PC-3 (cell line): ENCODE results near the gene CALML4. TPM values are rescaled to one million over a fixed set of nuclear protein-coding genes. Genes with fewer than 3 reads are reported as not detected.

Experiments used
- ATAC-seq: fragments of 200-7000 bp; cut with Tn5 transposase; 2 replicates; pipeline ENCODE4 v1.9.1; 2020; ENCODE audit warnings: mild to moderate bottlenecking, moderate library complexity
- BruUV-seq: library from RNA; stranded (reverse); fragments of 400-500 nt; replicated peaks from 2 replicates; lab custom pipeline; 2021; lab: Mats Ljungman, UMichigan
- CTCF ChIA-PET: fragments of 300-600 bp; sonication (Branson Sonifier 250); formaldehyde crosslinking; loops from one replicate; lab custom pipeline; 2022; ENCODE audit warnings: antibody characterized with exemption; lab: Charles Lee
- POLR2A ChIA-PET: fragments of 300-600 bp; sonication (Branson Sonifier 250); formaldehyde crosslinking; loops from one replicate; lab custom pipeline; 2022; ENCODE audit warnings: antibody characterized with exemption; ENCODE audit not compliant: unreplicated experiment; lab: Charles Lee
- DNase-seq: peaks from one replicate; pipeline ENCODE4 v3.0.0-alpha.2; 2015
- H2AFZ ChIP-seq: fragments of 300-600 bp; sonication (generic); 2 replicates; pipeline ENCODE4 v1.6.0; 2016; ENCODE audit warnings: antibody characterized with exemption, low read length
- H3F3A ChIP-seq: fragments of 300-600 bp; sonication (generic); one replicate; pipeline ENCODE4 v1.6.0; 2017; ENCODE audit warnings: antibody characterized with exemption, low read length, control low read depth, mild to moderate bottlenecking; ENCODE audit not compliant: unreplicated experiment
- H3K27ac ChIP-seq: fragments of 300-600 bp; sonication (generic); 2 replicates; pipeline ENCODE4 v1.5.1; 2016; ENCODE audit warnings: mild to moderate bottlenecking, low read length
- H3K27me3 ChIP-seq: fragments of 300-600 bp; sonication (generic); 2 replicates; pipeline ENCODE4 v1.6.1; 2016; ENCODE audit warnings: low read length, mixed read lengths
- H3K36me3 ChIP-seq: fragments of 300-600 bp; sonication (generic); 2 replicates; pipeline ENCODE4 v1.6.1; 2016; ENCODE audit warnings: low read depth, mixed run types, low read length, mixed read lengths
- H3K4me1 ChIP-seq: fragments of 300-600 bp; sonication (generic); 2 replicates; pipeline ENCODE4 v1.5.1; 2016; ENCODE audit warnings: low read length; ENCODE audit not compliant: insufficient read depth
- H3K4me2 ChIP-seq: fragments of 300-600 bp; sonication (generic); 2 replicates; pipeline ENCODE4 v1.6.0; 2016; ENCODE audit warnings: low read length
- H3K4me3 ChIP-seq: fragments of 300-600 bp; sonication (generic); 2 replicates; pipeline ENCODE4 v1.5.1; 2016; ENCODE audit warnings: mild to moderate bottlenecking, low read length, mixed read lengths
- H3K79me2 ChIP-seq: fragments of 300-600 bp; sonication (generic); 2 replicates; pipeline ENCODE4 v1.6.1; 2017; ENCODE audit warnings: low read length, mixed read lengths
- H3K9ac ChIP-seq: fragments of 300-600 bp; sonication (generic); 2 replicates; pipeline ENCODE4 v1.6.0; 2016; ENCODE audit warnings: mild to moderate bottlenecking, low read length
- H3K9me2 ChIP-seq: fragments of 300-600 bp; sonication (generic); replicated peaks from 2 replicates; pipeline ENCODE4 v1.6.1; 2016; ENCODE audit warnings: mixed run types, low read length, mixed read lengths
- H3K9me3 ChIP-seq: fragments of 300-600 bp; sonication (generic); 2 replicates; pipeline ENCODE4 v1.6.1; 2016; ENCODE audit warnings: low read length, mixed read lengths
- H4K20me1 ChIP-seq: fragments of 300-600 bp; sonication (generic); 2 replicates; pipeline ENCODE4 v1.6.1; 2016; ENCODE audit warnings: low read length, mixed read lengths
- CTCF ChIP-seq: fragments of 300-600 bp; sonication (generic); conservative IDR thresholded peaks from 2 replicates; pipeline ENCODE4 v1.5.1; 2017; ENCODE audit warnings: antibody characterized with exemption, low read depth, mild to moderate bottlenecking, low read length
- EZH2 ChIP-seq: fragments of 300-600 bp; sonication (generic); IDR thresholded peaks from one replicate; pipeline ENCODE4 v1.6.1; 2017; ENCODE audit warnings: antibody characterized with exemption, mild to moderate bottlenecking, low read length; ENCODE audit not compliant: unreplicated experiment
- EZH2phosphoT487 ChIP-seq: fragments of 300-600 bp; sonication (generic); IDR thresholded peaks from 2 replicates; pipeline ENCODE4 v1.6.1; 2018; ENCODE audit warnings: mild to moderate bottlenecking, antibody characterized with exemption, low read length, borderline replicate concordance
- intact Hi-C: fragments of 100-400 bp; cut with micrococcal nuclease; formaldehyde crosslinking; loops from 2 replicates; pipeline ENCODE4 v1.9.0; 2023
- total RNA-seq: library from RNA; depleted of rRNA; stranded (reverse); fragments of >200 nt; gene quantifications from 2 replicates; pipeline ENCODE4 v1.2.3, GENCODE V29; 2014

The CALML4 gene
- total RNA-seq, 1 experiment from 2014 or later, result 4.8 TPM

GRCh38 chr15:68190048-68190447 is 15.1 kb downstream of the CALML4 start:
- H2AFZ ChIP-seq, result no peak overlapping the region
- intact Hi-C loops, result no loop called here
- DNase-seq (no peak), ATAC-seq (no peak)
- H3K9me2 ChIP-seq, result no peaks in the 10 kb centered on the region
- no peaks in the 10 kb centered on the region for H3F3A ChIP-seq
- POLR2A ChIA-PET, result no interaction called here
- H3K79me2 ChIP-seq, result no peaks in the 10 kb centered on the region
- H3K4me1 ChIP-seq, result no peaks in the 10 kb centered on the region
- CTCF ChIA-PET, result no interaction called here
- H3K27me3 ChIP-seq, result no peaks in the 10 kb centered on the region
- H3K9me3 ChIP-seq, result no peaks in the 10 kb centered on the region
- H4K20me1 ChIP-seq, result no peaks in the 10 kb centered on the region
- no peak overlapping the region for H3K27ac ChIP-seq
- BruUV-seq, result no TSS peak
- H3K36me3 ChIP-seq, result peaks cover 31% of the 10 kb centered on the region
- TF ChIP-seq EZH2 (no peak), EZH2phosphoT487 (no peak), CTCF (no peak)
- H3K9ac ChIP-seq, result no peak overlapping the region
- no peak overlapping the region for H3K4me3 ChIP-seq
- H3K4me2 ChIP-seq, result no peak overlapping the region

GRCh38 chr15:68188647-68189046 is 16.5 kb downstream of the CALML4 start:
- ATAC-seq (no peak), DNase-seq (no peak)
- H2AFZ ChIP-seq, result no peak overlapping the region
- ChIA-PET POLR2A (no interaction called here), CTCF (no interaction called here)
- intact Hi-C loops, result no loop called here
- no peaks in the 10 kb centered on the region for H3K9me3 ChIP-seq
- no peak overlapping the region for H3K27ac ChIP-seq
- H3K79me2 ChIP-seq, result no peaks in the 10 kb centered on the region
- no peaks in the 10 kb centered on the region for H3F3A ChIP-seq
- H3K4me1 ChIP-seq, result no peaks in the 10 kb centered on the region
- H3K4me2 ChIP-seq, result no peak overlapping the region
- H3K4me3 ChIP-seq, result no peak overlapping the region
- no peak overlapping the region for H3K9ac ChIP-seq
- no TSS peak for BruUV-seq
- TF ChIP-seq EZH2phosphoT487 (no peak), CTCF (no peak)
- H3K36me3 ChIP-seq, result peaks cover 32% of the 10 kb centered on the region
- H3K9me2 ChIP-seq, result no peaks in the 10 kb centered on the region
- no peaks in the 10 kb centered on the region for H3K27me3 ChIP-seq
- H4K20me1 ChIP-seq, result no peaks in the 10 kb centered on the region

- TF ChIP-seq EZH2phosphoT487 (no peak), CTCF (no peak), EZH2 (no peak)
- Histone ChIP-seq H3K9me3 (no peaks in the 10 kb centered on the region), H3K4me2 (no peak overlapping the region), H3K9me2 (no peaks in the 10 kb centered on the region), H3F3A (no peaks in the 10 kb centered on the region), H3K4me1 (no peaks in the 10 kb centered on the region), H4K20me1 (no peaks in the 10 kb centered on the region), H3K27ac (no peak overlapping the region), H3K79me2 (no peaks in the 10 kb centered on the region), H3K27me3 (no peaks in the 10 kb centered on the region), H3K9ac (no peak overlapping the region), H3K4me3 (no peak overlapping the region), H3K36me3 (peaks cover 30% of the 10 kb centered on the region), H2AFZ (no peak overlapping the region)
- no TSS peak for BruUV-seq
- no peak for DNase-seq
- ATAC-seq, result no peak; the same call in 1 of the 2 replicates
- ChIA-PET CTCF (no interaction called here), POLR2A (no interaction called here)
- intact Hi-C loops, result no loop called here
Observed at GRCh38 chr15:68187559-68187958, 17.6 kb downstream of the CALML4 start.
